ENCODE results near the gene TLR3.

The TLR3 gene

DNA sequence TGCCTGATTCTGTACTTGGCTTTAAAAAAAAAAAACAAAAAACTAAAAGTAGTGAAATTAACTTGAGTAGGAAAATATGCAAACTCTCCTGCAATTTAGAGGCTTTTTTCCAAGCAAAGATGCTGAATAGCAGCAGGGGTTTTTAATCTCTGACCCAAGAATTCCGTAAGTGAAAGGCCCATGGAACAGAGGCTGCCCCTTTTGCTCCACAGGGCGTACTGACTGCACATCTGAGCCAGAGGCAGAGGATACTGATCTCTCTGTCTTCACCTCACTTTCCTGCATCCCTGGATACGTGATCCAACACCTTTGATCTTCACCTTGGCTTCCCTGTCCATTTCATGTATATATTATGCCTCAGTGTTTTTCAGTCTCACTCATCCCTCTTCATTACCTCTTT lies 39.4 kb downstream of the TLR3 start:
- DNase-seq: no peak

DNA sequence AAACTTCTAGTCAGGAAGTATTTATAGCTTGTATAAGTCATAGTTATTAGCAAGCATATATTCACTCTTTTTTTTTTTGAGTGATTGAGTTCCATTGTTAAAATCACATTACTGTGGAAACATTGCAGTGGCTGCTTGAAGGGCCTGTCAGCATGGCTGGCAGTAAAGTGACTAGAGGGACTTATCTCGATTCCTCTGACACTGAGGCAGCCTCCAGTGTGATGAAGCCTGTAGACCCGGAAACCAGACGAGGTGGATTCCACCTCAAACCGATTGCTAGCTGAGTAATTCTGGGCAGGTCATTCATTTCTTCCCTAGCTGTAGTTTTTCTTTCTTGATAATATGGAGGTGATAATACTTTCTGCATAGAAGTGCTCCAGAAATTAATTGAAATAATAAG lies 40.3 kb downstream of the TLR3 start:
- no peak for DNase-seq

GRCh38 chr4:186116697-186117096 lies 47.7 kb downstream of the TLR3 start:
- DNase-seq: no peak

GRCh38 chr4:186118582-186118981 lies 49.6 kb downstream of the TLR3 start:
- DNase-seq: no peak

DNA sequence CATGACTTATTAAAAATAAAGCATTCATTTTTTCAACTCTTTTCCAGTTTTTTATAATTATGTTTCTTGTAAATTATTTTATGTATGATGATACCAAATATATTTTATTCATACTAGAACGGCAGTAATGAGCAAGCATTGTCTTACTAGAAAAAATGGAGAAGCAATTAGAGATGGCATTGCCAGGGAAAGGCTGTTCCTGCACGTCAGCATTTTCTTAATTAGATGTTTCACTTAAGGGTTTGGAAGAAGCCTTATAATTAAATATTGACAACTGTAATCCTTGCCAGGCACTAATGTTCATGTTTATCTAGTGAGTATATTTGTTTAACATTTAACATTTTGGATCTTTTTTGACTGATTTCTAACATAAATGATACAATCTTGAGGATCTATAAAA lies 52.1 kb downstream of the TLR3 start:
- DNase-seq: no peak

GRCh38 chr4:186128842-186129241 lies 59.9 kb downstream of the TLR3 start:
- no peak for DNase-seq

- DNase-seq: no peak
Measured at GRCh38 chr4:186131935-186132334, 63.0 kb downstream of the TLR3 start.

DNA sequence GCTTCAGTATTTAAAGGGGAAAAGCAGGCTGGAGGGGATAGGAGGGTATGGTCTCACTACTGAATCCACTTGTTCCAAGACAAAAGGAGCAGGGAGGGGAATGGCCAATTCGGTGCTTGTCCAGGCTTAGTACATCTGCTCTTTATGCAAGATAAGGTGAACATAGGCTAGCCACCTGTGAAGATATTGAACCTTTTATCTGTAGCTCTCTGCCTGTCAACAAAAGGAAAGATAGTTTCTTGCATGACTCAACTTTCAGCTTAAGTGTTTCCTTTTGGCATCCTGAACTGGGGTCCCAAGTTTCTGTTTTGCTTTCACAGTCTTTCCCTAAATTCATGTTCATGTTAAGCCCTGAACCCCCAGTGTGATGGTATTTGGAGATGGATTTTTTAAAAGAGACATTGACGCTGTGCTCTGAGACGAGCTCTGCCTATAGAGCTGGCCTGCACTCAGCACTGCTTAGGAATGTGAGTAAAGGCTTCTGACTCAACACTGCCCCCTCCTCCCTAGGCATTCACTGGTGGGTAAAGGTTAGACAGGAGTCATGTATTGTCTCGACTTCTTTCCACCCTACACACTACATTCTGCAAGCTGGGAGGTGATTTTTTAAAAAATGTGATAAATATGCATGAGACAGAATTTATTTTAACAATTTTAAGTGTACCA lies 63.8 kb downstream of the TLR3 start:
- DNase-seq: no peak

GRCh38 chr4:186134257-186134656 lies 65.3 kb downstream of the TLR3 start:
- no peak for DNase-seq

DNA sequence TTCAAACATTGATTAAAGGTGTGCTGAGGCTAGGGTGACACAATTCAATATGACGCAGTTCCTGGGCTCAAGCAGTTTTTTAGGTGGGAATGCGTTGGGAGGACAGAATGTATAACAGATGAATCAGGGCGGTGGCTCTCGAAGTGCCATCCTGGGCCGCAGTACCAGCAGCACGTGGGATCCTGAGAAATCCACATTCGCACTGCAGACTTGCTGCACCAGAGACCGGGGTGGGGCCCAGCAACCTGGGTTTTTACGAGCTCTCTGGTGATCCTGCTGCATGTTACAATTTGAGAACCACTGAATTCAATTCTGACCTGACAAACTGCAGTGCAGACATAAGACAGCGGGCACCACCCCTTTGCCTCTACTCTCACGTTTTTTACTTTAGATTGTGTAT lies 65.9 kb downstream of the TLR3 start:
- DNase-seq: no peak

DNA sequence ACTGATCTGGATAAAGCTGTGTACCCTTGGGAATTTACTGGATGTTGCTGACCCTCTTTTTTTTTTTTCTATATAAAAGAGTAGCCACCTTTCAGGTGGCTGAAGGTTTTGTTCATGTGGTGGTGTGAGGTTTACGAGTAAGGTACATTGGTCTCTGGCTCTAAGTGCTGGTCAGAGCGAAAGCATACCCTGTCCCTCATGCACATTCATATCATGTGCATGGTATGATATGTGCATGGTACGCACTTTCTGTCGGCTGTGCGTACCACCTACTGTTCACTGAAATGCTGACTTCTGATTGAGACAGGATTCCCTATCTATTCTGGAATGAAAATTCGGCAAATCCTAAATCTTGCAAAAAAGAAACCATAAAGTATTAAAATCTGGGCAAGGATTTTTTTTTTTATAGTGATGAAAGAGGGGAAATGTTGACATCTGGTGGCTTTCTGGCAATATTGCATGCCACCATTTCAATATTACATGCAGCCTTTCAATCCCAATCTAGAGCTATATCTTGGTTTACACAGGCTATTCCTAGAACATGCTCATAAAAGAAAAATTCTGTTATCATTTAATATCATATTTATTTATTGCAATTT lies 68.3 kb downstream of the TLR3 start:
- no peak for DNase-seq
